Measurements from ENCODE around the gene HOXA5.

The HOXA5 gene

GRCh38 chr7:27158436-27159265, 15.2 kb upstream of the HOXA5 start:
- DNase-seq: no peak

GRCh38 chr7:27157702-27158431, 14.4 kb upstream of the HOXA5 start:
- DNase-seq: no peak

DNA sequence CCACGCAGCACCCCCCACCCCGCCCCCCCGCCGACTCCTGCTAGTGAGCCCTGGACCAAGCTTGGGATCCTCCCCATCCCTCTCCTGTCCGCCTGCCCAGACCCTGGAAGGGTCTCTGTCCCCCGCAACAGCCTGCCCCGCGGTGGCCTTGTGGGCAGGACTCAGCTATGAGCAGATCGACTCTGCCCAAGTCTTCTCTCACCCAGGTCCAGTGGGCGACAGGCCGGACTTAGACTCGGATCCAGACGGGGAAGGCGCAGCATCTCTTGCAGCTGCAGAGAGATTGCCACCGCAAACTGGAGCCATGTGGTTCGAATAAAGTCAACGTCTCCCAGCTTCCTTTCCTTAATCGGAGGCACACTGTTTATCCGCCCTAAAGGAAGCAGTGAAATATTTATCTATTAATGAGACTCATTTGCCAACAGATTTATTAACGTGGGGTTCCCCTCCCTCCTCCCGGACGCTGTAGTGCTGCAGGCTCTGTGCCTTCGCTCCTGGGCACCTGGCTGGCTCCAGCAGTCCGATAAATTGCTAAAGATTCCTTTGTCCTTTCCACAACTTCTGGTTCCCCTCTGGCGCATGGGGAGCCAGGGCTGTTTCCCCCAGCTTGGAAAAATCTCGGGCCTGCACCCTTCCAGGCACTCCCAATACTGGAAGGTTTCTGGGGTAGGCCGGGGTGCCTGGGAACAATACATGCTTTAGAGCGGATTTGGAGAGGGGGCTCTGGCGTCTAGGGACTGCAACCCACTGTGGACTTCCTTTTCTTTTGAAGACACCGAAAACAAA, 13.6 kb upstream of the HOXA5 start:
- DNase-seq: no peak

DNA sequence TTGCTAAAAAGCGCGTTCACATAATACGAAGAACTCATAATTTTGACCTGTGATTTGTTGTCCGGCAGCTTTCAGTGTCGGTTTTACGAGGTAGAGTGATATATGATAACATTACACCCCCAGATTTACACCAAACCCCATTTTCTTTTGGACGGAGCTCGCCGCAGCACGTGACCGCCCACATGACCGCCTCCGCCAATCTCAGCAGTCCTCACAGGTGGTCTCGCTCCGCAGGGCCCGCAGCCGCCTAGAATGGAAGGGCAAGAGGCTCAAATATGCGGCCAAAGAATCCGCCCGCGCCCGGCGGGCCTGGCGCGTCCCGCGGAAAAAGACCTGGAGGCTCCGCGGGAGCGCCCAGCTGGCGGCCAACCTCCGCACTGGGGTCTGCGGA, 13.0 kb upstream of the HOXA5 start, which contains the start of gene HOXA7:
HOXA7 (minus strand) TSS at position 168 of the 391 bp plus-strand sequence; CDS start at position 38, 130 bp downstream.
- no peak for DNase-seq

DNA sequence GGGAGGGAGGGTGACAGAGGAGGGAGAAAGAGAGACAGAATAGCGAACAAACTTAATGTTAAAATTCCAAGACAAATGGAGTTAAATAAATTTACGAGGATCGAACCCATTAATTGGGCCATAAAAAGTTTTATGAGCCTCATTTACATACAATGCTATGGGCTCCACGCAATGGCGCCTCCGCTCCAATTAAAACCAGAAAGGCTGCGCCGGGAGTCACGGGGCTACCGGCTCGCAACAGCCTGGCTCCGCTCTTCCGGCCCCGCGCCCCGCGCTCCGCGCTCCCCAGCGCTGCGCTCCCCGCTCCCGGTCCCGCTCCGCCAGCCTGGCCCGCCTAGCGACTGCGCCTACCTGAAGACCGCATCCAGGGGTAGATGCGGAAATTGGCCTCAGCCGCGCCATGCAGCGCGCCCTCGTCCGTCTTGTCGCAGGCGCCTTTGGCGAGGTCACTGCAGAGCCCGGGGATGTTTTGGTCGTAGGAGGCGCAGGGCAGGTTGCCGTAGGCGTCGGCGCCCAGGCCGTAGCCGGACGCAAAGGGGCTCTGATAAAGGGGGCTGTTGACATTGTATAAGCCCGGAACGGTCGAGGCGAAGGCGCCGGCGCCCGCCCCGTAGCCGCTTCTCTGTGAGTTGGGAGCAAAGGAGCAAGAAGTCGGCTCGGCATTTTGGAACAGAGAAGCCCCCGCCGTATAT, 12.5 kb upstream of the HOXA5 start:
- no peak for DNase-seq

DNA sequence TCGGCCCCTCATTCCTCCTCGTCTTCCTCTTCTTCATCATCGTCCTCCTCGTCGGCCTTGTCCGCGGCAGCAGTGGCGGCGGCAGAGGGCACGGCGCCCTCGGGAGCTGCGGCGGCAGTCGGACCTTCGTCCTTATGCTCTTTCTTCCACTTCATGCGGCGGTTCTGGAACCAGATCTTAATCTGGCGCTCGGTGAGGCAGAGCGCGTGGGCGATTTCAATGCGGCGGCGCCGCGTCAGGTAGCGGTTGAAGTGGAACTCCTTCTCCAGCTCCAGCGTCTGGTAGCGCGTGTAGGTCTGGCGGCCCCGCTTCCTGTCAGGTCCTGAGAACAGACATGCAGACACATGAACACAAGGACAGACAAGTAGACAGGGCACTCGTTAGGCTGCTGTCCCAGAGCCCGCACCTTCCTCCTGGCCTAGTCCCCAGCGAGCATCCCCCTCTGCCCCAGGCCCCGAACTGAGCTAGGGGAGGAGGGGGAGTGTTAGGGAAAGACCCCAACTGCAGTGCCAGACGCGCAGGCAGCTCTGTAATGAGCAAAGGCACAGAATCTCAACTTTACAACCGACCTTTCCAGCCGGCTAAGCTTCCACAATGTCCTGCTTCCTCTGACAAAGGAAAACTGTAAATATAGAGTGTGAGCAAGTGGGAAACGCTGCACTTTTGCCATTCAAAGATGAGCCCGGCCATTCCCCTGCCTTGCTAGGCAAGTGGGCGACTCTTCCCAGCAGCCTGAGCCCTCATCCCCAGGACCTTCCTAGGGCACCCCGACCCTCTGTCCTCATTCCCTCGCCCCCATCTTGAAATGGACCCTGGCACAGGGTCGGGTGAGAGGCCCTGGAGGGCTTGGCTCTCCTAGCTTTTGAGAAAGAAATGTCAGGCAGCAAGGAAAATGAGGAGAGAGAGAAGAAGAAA, 11.7 kb upstream of the HOXA5 start:
- no peak for DNase-seq

DNA sequence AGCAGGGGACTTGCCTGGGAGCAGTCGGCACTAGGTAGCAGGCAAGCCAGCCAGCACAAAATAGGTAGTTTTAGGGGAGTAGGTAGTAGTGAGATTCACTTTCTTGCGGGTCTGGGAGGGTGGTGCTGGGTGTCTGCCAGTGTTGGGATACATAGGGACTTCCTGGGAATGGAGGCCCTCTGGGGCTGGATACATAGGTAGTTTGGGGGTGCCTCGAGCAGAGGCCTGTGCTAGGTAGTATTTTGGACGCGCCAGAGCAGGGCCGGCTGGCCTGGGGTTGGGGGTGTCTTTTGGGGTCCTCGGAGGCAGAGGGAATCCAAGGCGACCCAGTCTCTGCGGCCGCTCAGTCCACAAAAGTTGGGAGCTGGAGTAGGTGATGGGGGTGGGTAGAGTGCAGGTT, 10.9 kb upstream of the HOXA5 start:
- no peak for DNase-seq

GRCh38 chr7:27153526-27153925, 10.0 kb upstream of the HOXA5 start:
- DNase-seq: no peak

GRCh38 chr7:27152816-27153442, 9.4 kb upstream of the HOXA5 start:
- DNase-seq: no peak

GRCh38 chr7:27151931-27152815, 8.7 kb upstream of the HOXA5 start, which contains the start of gene HOXA3:
TSS of gene HOXA3 (minus strand) at chr7:27152583. CDS start at chr7:27110640, 41,943 bp downstream.
- no peak for DNase-seq

DNA sequence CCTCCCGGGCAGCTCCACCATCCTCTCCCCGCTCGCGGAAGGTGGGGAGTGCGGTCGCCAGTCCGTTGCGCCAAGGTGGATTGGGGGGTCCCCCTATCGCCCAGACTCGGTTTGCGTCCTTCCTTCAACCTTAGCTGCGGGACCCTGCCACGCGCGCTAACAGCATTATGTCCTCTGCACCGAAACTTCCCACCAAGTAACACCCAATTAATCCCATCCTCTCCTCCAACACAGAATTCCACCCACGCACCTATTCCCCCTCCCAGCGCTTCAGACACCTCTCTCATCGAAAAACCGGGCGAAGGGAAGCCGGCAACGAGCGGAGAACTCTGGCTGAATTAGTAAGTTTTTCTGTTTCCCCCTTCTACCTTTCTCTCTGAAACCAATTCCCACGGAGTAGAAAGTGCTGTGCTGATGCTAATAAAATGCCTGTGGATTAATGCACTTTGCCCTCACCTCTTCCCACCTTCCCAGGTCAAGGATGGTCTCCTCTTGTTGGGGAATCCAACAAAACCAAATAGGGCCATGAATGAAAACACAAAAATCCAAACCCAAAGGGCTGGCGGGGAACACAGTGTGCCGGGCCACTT, 8.0 kb upstream of the HOXA5 start:
- peak; percentile 37 for DNase-seq

DNA sequence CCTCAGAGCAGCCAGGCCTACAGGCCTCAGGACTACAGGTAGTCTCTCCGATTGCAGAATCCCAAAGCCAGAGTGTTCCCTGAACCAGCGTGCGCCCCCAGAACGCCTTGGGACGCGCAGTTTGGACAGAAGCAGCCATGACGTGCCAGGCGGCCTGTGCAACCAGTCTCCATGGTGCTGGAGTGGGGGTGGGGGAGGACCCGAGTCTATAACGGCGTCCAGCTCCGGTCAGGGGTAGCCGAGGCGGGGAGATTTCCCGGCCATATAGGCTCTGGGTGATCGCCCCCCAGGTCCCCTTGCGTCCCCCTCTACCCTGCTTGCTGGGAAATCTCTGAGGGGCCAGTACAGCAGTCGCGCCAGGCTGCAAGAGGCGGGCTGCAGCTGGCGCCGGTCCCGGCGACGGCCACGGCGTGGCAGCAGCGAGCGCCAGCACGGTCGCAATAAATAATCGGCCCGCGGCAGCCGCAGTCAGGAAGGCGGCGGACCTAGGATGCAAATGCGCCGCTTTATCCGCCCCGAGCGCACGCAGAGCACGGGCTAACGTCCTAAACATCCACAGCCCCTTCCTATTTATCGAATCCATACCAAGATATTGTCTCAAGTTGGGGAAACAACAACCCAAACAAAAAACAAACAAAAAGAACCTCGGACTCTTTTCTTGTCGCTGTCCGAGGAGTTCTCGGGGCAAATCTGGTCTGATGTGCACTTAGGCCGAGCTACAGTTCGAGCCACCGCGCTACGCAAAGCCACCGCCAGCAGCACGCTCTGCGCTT, 7.3 kb upstream of the HOXA5 start:
- DNase-seq: peak; percentile 79

GRCh38 chr7:27149842-27150567, 6.5 kb upstream of the HOXA5 start:
- DNase-seq: no peak

- peak; percentile 20 for DNase-seq
Observed at GRCh38 chr7:27148756-27149641, 5.5 kb upstream of the HOXA5 start.

- DNase-seq: peak; percentile 32
Observed at GRCh38 chr7:27148031-27148755, 4.7 kb upstream of the HOXA5 start.

Measured in DMS79 (cell line).